Stomach (tissue), 9 donors: Measurements from ENCODE around the gene CPED1. TPM values are rescaled to one million over a fixed set of nuclear protein-coding genes. Genes with fewer than 3 reads are reported as not detected.
A peak's percentile ranks its signal among the peaks of the same experiment; 100 is the strongest.
"Not testable (repeated sequence)": the region's sequence is repeated elsewhere in the genome, so short reads cannot be mapped to it uniquely, and the experiment has no call there.

Source experiments
- DNase-seq, 2 donors: peaks; one replicate each; pipeline versions ENCODE4 v3.0.0 to v3.0.0-alpha.2; 2013 to 2019
- H3K27ac ChIP-seq, 5 donors: fragments of 200-600 bp in 4 of 5; sonication (generic) in 4 of 5; one replicate each; pipeline ENCODE4 v1.5.1; 2013 to 2019; ENCODE audit warnings: mild to moderate bottlenecking in 1 of 5, moderate library complexity in 1 of 5
- H3K27me3 ChIP-seq, 3 donors: fragments of 200-600 bp; sonication (generic); one replicate each; pipeline ENCODE4 v1.5.1; 2017 to 2019; ENCODE audit warnings: mixed run types in 1 of 3
- H3K36me3 ChIP-seq, 4 donors: fragments of 200-600 bp; sonication (generic); 1 replicate in 3 of 4; 2 replicates in 1 of 4; pipeline ENCODE4 v1.5.1; 2016 to 2019
- H3K4me1 ChIP-seq, 4 donors: fragments of 200-600 bp; sonication (generic); one replicate each; pipeline ENCODE4 v1.5.1; 2016 to 2019
- H3K4me3 ChIP-seq, 4 donors: fragments of 200-600 bp; sonication (generic) in 3 of 4; one replicate each; pipeline ENCODE4 v1.5.1; 2016 to 2019; ENCODE audit warnings: mild to moderate bottlenecking in 1 of 4
- H3K9me3 ChIP-seq, 4 donors: fragments of 200-600 bp; sonication (generic); one replicate each; pipeline ENCODE4 v1.5.1; 2016 to 2019
- CTCF ChIP-seq, 7 experiments: fragments of 450-650 bp in 4 of 7; fragments of 200-600 bp in 3 of 7; sonication (generic) in 3 of 7; IDR thresholded peaks; one replicate each; pipeline ENCODE4 v1.5.1; 2016 to 2019; ENCODE audit warnings: antibody characterized with exemption in 7 of 7, control low read depth in 2 of 7, mild to moderate bottlenecking in 1 of 7
- EP300 ChIP-seq: sonication (generic); formaldehyde crosslinking; IDR thresholded peaks from one replicate; pipeline ENCODE4 v1.6.1; 2017; ENCODE audit warnings: antibody characterized with exemption
- POLR2A ChIP-seq, 4 donors: fragments of 450-650 bp; IDR thresholded peaks; one replicate each; pipeline ENCODE4 v1.6.1; 2016; ENCODE audit warnings: antibody characterized with exemption in 4 of 4, control low read depth in 2 of 4, mild to moderate bottlenecking in 1 of 4, moderate library complexity in 1 of 4
- POLR2AphosphoS5 ChIP-seq, 3 donors: sonication (generic); formaldehyde crosslinking; IDR thresholded peaks; one replicate each; pipeline ENCODE4 v1.6.1; 2016; ENCODE audit warnings: antibody characterized with exemption in 3 of 3
- WGBS, 5 donors: extraction: QIAGEN DNeasy Blood & Tissue Kit in 3 of 5; methylation state at CpG; one replicate each; pipeline versions ENCODE4 v1.1.5 to v1.1.7; 2013 to 2018; 5-methylcytosine and 5-hydroxymethylcytosine counted together
- intact Hi-C: fragments of 100-400 bp; cut with DNase I; formaldehyde crosslinking; loops from one replicate; pipeline ENCODE4 v1.15.1; 2023; ENCODE audit warnings: low total_unique reads
- polyA plus RNA-seq, 3 donors: library from polyadenylated mRNA; stranded (reverse); fragments of 200-250 nt; gene quantifications; one replicate each; pipeline ENCODE4 v1.2.3, GENCODE V29; 2013
- total RNA-seq, 5 donors: library from RNA; depleted of rRNA; stranded (reverse); fragments of >200 nt; gene quantifications; one replicate each; pipeline versions ENCODE4 v1.1.0 to v1.2.3, GENCODE V29; 2014 to 2016
- donor health status: healthy with polysubstance abuse.
- donor health status: Bipolar disorder and iron deficiency.
- donor health status: healthy.

CPED1 gene
- total and polyA plus RNA-seq, 8 donors: 3.0 to 58.7 (median 15.9) TPM

DNA sequence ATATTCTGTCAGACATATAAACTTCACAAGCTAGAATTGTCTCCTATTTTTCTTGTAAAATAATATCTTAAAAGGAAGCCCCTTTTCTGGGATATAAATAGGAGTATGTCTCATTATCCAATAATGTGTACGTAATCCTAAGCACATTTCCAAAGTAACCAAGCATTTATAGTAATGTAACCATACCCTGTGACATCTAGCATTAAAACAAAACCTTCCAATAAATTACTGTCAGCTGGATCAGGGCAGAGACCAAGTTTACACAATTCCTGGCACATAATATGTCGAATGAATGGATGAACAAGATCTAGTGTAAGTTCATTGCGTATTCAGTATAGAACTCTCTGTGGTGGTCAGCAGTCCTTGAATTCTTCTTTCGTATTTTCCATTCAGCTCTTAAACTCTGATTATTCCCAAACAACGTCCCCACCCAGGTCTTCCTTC, 14.3 kb downstream of the CPED1 start:
- H3K27me3 ChIP-seq: no peaks in the 10 kb centered on the region
- peak overlapping the region in 4 of 5 donors; percentile 16 to 82 (median 48) for H3K27ac ChIP-seq
- intact Hi-C loops: no loop called here
- no peaks in the 10 kb centered on the region for H3K9me3 ChIP-seq
- no peak overlapping the region for H3K4me3 ChIP-seq
- TF ChIP-seq EP300 (no peak), CTCF (IDR thresholded peaks at IDR 0.05) (no peak), POLR2AphosphoS5 (IDR thresholded peaks at IDR 0.05) (no peak), POLR2A (IDR thresholded peaks at IDR 0.05) (no peak)
- DNase-seq: peak in 1 of 2 donors; percentile 38
- H3K4me1 ChIP-seq: peaks cover 0 to 41% (median 22%) of the 10 kb centered on the region in 4 donors
- WGBS, 5 donors: 65 to 73% (median 68%) methylated on average over 5 of the region's 5 CpGs
- H3K36me3 ChIP-seq: no peaks in the 10 kb centered on the region

DNA sequence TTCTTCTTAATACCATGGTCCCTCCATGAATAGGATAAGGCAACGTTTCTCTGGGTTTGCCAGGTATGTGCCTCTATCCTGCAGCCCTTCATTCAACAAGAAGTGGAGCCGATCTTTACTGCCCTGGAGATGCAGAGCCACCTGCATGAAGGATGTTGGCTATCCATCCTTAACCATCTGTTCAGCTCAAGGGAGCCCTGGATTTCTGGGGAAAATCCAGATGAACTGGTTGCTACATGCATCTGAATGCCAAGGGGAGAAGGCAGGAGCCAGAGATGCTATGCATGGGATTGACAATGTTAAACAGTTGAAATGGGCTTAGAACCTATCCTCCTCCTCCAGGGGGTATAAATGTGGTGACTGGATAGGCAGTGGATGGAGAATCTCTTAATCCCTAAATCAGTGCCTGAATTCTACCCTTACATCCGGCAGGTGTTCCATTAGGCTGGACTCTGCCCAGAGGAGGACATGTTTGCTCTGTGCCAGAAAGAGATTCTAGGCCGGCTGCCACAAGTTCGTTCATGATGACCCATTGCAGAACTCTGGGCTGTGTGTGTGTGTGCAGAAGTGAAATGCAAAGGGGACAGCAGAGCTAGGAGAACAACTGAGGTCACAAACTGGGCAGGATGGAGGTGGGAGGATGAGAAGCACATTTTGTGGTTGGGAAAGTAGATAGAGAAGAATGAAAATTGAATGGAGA, 15.6 kb downstream of the CPED1 start:
- intact Hi-C loops: no loop called here
- DNase-seq: no peak
- 42 to 60% (median 49%) methylated on average over 5 of the region's 5 CpGs for WGBS, 5 donors
- Histone ChIP-seq H3K4me3 (no peak overlapping the region), H3K27me3 (no peaks in the 10 kb centered on the region), H3K36me3 (no peaks in the 10 kb centered on the region), H3K27ac (peak overlapping the region in 1 of 5 donors; percentile 82), H3K9me3 (no peaks in the 10 kb centered on the region), H3K4me1 (peaks cover 0 to 34% (median 18%) of the 10 kb centered on the region in 4 donors)
- no peak for TF ChIP-seq EP300

DNA sequence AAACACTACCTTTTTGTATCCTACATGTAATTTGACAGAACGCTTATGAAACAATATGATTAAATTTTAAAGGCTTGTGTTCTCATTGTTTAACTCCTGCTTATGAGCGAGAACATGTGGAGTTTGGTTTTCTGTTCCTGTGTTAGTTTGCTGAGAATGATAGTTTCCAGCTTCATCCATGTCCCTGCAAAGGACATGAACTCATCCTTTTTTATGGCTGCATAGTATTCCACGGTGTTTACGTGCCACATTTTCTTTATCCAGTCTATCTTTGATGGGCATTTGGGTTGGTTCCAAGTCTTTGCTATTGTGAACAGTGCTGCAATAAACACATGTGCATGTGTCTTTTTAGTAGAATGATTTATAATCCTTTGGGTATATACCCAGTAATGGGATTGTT, 16.5 kb downstream of the CPED1 start:
- H3K36me3 ChIP-seq, DNase-seq, H3K27me3 ChIP-seq, H3K4me3 ChIP-seq, H3K27ac ChIP-seq, intact Hi-C loops, H3K9me3 ChIP-seq: not testable (repeated sequence)
- peaks cover 0 to 29% (median 14%) of the 10 kb centered on the region in 4 donors for H3K4me1 ChIP-seq
- 91 to 96% (median 94%) methylated on average over 4 of the region's 4 CpGs for WGBS, 5 donors

- no peak for TF ChIP-seq POLR2A (IDR thresholded peaks at IDR 0.05)
- no peak for TF ChIP-seq CTCF (IDR thresholded peaks at IDR 0.05)
- TF ChIP-seq POLR2AphosphoS5 (IDR thresholded peaks at IDR 0.05): no peak
- TF ChIP-seq EP300: no peak
- peaks cover 0 to 25% (median 12%) of the 10 kb centered on the region in 4 donors for H3K4me1 ChIP-seq
- peak overlapping the region in 2 of 5 donors; percentile 40 to 47 for H3K27ac ChIP-seq
- intact Hi-C loops: no loop called here
- H3K4me3 ChIP-seq: no peak overlapping the region
- no peaks in the 10 kb centered on the region for H3K36me3 ChIP-seq
- 62 to 81% (median 68%) methylated on average over 4 of the region's 4 CpGs for WGBS, 5 donors
- no peaks in the 10 kb centered on the region for H3K9me3 ChIP-seq
- no peaks in the 10 kb centered on the region for H3K27me3 ChIP-seq
- DNase-seq: no peak
These were observed 17.6 kb downstream of the CPED1 start for GRCh38 chr7:121005996-121006584.

DNA sequence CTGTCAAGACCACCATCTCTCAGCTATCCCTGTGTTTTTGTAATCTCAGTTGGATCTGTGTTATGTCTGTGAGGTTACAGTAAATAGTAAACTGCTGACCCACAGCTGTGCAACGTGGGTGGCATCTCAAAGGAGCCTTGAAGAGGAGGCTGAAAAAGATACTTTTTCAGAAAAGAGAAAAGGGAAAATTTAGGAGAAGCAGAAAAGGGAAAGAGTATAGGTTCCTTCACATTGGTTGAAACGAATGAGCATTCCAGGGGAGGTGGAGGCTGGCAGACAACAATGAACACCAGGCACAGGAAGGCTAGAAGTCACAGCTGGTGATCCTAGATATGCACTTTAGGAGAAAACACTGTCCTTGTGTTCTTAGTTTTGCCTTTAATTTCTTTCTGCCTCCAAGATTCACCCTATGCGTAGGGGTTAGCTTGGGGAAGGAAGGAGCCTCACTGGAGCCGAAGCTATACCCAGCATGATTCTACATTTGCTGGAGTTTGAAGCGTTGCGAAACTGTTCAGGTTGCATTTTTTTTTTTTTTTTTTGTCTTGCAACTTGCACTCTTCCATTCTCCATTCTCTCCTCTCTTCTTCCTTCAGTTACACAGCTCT, 18.3 kb downstream of the CPED1 start:
- TF ChIP-seq POLR2A (IDR thresholded peaks at IDR 0.05): no peak
- TF ChIP-seq POLR2AphosphoS5 (IDR thresholded peaks at IDR 0.05): no peak
- TF ChIP-seq CTCF (IDR thresholded peaks at IDR 0.05): no peak
- TF ChIP-seq EP300: no peak
- Histone ChIP-seq H3K4me1 (peaks cover 0 to 25% (median 8%) of the 10 kb centered on the region in 4 donors), H3K4me3 (no peak overlapping the region), H3K27me3 (no peaks in the 10 kb centered on the region), H3K27ac (peak overlapping the region in 2 of 5 donors; percentile 40 to 47), H3K36me3 (no peaks in the 10 kb centered on the region), H3K9me3 (no peaks in the 10 kb centered on the region)
- peak in 1 of 2 donors; percentile 37 for DNase-seq
- intact Hi-C loops: no loop called here
- WGBS, 5 donors: 60 to 71% (median 64%) methylated on average over 6 of the region's 6 CpGs
